ENCODE results near the gene LRRC32.

The LRRC32 gene

GRCh38 chr11:76663486-76663810, 7.1 kb downstream of the LRRC32 start:
- H3K79me2 ChIP-seq (ENCODE audit: control insufficient read depth, insufficient read depth, low read length, unreplicated experiment) = peaks cover 8% of the 10 kb centered on the region
- no peak overlapping the region for H3K4me3 ChIP-seq (ENCODE audit: low read depth, low read length)
- H3K4me1 ChIP-seq (ENCODE audit: control insufficient read depth, insufficient read depth, low read length, unreplicated experiment) = peaks cover 6% of the 10 kb centered on the region
- no peak overlapping the region for H2AFZ ChIP-seq (ENCODE audit: low read length, unreplicated experiment)
- H3K27ac ChIP-seq (ENCODE audit: low read depth, low read length) = no peak overlapping the region
- no peaks in the 10 kb centered on the region for H3K36me3 ChIP-seq (ENCODE audit: insufficient read depth, low read length)
- H3K27me3 ChIP-seq (ENCODE audit: insufficient read depth, low read length) = no peaks in the 10 kb centered on the region

DNA sequence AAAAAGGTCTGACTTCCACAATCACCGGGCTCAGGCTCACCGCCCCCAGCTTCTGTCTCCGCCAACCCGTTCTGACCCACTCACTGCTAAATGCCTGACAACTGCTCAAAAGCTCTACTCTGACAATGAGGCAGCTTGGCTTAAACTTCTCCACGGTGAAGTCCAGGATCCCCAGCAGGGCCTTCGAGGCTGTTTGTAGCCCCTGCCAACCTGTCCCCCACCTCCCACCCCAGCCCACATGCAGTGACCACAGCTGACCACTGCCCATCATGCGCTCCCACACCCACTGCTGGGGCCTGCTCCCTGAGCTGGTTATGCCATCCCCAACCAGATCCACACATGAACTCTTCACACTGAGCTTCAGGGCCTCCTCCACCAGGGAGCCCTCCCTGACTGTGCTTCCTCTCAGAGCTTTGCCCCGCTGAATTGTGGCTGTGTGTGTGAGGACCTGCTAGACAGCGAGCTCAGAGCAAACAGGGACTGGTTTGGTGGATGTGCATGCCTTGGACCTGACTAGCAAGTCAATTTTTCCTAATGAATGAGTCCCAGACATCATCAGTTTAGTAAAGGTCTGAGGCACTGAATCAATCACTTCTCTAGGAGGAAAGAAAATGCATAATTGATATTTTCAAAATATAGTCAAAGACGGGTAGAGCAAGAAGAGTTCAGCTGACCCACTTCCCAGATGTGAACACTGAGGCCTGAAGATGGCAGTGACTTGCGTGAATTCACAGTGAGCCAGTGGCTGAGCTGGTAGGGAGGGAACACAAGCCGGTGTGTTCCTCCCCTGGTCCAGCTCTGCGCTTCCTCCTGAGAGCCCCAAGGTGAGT, 7.7 kb downstream of the LRRC32 start:
- peaks cover 2% of the 10 kb centered on the region for H3K79me2 ChIP-seq (ENCODE audit: control insufficient read depth, insufficient read depth, low read length, unreplicated experiment)
- peaks cover 6% of the 10 kb centered on the region for H3K4me1 ChIP-seq (ENCODE audit: control insufficient read depth, insufficient read depth, low read length, unreplicated experiment)
- no peaks in the 10 kb centered on the region for H3K27me3 ChIP-seq (ENCODE audit: insufficient read depth, low read length)
- no peak overlapping the region for H2AFZ ChIP-seq (ENCODE audit: low read length, unreplicated experiment)
- H3K27ac ChIP-seq (ENCODE audit: low read depth, low read length) = no peak overlapping the region
- H3K4me3 ChIP-seq (ENCODE audit: low read depth, low read length) = no peak overlapping the region
- H3K36me3 ChIP-seq (ENCODE audit: insufficient read depth, low read length) = no peaks in the 10 kb centered on the region

DNA sequence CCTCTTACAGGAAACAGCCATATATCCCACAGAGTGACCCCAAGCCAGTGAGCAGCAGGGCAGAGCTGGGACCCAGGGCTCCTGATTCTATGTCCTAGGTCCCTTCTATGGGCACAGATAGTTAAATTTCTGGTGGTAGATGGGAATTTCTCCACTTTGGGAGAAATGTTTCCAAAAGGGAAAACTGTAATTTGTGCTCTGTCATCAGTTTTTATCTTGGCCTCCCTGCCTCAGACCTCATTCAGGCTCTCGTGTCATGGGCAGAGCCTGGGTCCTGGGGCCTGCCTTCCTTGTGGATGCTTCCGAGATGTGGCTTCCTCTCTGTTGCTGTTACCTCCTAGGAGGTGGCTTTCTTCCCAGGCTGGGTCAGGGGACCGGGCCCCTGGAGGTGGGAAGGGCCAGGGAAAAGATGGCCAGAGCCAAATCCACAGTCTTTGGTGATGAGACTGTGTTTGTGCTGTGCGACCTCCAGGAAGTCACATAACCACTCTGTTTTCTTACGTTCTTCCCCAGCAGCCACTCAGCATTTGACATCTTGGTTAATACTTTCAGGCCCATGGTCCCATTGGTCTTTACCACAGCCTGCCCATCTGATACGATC, 8.6 kb downstream of the LRRC32 start:
- Histone ChIP-seq H3K4me1 (ENCODE audit: control insufficient read depth, insufficient read depth, low read length, unreplicated experiment) (peaks cover 6% of the 10 kb centered on the region), H3K4me3 (ENCODE audit: low read depth, low read length) (no peak overlapping the region), H3K27ac (ENCODE audit: low read depth, low read length) (no peak overlapping the region), H3K27me3 (ENCODE audit: insufficient read depth, low read length) (no peaks in the 10 kb centered on the region), H3K79me2 (ENCODE audit: control insufficient read depth, insufficient read depth, low read length, unreplicated experiment) (no peaks in the 10 kb centered on the region), H3K36me3 (ENCODE audit: insufficient read depth, low read length) (no peaks in the 10 kb centered on the region), H2AFZ (ENCODE audit: low read length, unreplicated experiment) (no peak overlapping the region)

DNA sequence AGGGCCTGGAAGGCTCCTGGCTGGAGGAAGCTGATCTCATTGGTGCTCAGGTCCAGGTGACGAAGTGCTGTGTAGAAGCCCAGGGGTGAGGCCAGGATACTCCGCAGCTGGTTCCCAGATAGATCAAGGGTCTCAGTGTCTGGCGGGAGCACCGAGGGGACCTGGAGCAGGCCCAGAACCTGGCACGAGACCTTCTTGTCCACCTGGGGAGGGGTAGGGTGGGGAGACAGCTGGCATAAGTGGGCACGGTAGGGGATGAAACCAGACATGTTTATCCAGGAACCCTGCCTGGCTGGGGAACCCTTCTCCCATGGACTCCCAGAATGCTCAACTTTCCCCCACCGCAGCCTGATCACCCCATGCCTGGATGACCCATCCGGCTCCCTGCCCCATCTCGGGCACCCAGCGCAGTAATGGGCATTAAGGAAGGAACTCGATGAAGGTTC, 9.2 kb downstream of the LRRC32 start:
- Histone ChIP-seq H2AFZ (ENCODE audit: low read length, unreplicated experiment) (no peak overlapping the region), H3K27ac (ENCODE audit: low read depth, low read length) (no peak overlapping the region), H3K4me1 (ENCODE audit: control insufficient read depth, insufficient read depth, low read length, unreplicated experiment) (peaks cover 1% of the 10 kb centered on the region), H3K27me3 (ENCODE audit: insufficient read depth, low read length) (no peaks in the 10 kb centered on the region), H3K4me3 (ENCODE audit: low read depth, low read length) (no peak overlapping the region), H3K36me3 (ENCODE audit: insufficient read depth, low read length) (no peaks in the 10 kb centered on the region), H3K79me2 (ENCODE audit: control insufficient read depth, insufficient read depth, low read length, unreplicated experiment) (no peaks in the 10 kb centered on the region)

DNA sequence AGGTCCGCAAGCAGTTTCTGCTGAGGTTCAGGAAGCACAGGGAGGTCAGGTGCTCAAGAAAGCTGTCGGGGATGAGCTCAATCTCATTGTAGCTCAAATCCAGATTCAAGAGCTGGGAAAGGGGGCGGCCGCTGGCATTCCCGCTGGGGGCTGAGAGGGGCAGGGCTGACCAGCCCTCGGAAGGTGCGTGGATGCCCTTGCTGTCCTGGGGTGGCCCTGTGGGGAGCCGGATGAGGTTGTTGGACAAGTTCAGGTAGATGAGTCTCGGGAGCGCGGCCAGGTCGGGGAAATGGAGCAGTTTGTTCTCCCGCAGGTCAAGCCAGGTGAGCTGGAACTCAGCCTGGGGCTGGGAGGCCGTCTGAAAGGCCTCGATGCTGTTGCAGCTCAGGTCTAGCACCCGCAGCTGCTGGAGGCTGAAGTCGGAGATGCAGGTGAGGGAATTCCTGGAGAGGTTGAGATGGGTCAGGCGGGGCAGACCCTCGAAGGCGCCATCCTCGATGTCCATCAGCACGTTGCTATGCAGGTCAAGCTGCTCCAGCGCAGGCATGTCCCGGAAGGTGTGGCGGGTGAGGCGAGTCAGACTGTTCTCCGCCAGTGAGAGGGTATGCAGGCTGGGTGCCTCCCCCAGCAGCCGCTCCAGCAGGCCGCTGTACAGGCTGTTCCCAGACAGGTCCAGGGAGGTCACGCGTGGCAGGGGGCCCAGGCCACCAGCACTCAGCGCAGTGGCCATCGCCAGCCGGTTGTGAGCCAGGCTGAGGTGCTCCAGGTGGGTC, 9.8 kb downstream of the LRRC32 start:
- H3K27me3 ChIP-seq (ENCODE audit: insufficient read depth, low read length) = no peaks in the 10 kb centered on the region

DNA sequence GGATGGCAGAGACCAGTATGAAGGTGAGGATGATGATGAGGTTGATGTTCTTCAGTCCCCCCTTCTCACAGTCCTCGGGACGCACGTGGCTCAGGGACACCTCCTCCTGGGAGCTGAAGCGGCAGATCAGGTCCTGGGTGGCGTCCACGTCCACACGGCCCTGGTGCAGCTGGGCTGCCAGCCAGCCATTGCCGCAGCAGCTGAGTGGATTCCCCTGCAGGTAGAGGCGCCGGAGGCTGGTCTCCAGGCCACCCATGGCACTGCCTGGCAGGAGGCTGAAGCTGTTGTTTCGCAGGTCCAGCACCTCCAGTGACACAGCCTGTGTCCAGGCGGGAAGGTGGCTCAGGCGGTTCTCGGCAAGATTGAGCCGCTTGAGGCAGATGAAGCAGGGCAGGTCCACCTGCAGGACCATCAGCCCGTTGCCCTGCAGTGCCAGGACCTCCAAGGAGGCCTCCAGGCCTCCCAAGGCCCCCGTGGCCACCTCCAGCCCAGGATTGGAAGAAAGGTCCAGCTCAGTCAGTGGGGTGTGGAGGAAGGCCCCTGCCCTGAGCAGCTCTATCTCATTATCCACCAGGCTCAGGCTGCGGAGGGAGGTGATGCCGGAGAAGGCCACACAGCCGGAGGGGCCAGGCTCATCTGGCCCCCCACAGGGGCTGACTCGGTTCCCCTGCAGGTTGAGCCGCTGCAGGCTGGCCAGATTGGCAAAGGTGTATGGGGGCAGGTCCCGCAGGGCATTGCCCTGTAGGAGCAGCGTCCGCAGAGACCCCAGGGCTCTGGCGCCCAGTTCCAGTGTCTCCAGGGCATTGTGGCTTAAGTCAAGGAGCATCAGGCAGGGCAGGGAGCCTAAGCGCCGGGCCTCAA, 10.6 kb downstream of the LRRC32 start:
- H2AFZ ChIP-seq (ENCODE audit: low read length, unreplicated experiment) = no peak overlapping the region

More for the DNA sequence above, 9.8 kb downstream of the LRRC32 start:
- no peak overlapping the region for H3K4me3 ChIP-seq (ENCODE audit: low read depth, low read length)
- no peak overlapping the region for H2AFZ ChIP-seq (ENCODE audit: low read length, unreplicated experiment)
- H3K27ac ChIP-seq (ENCODE audit: low read depth, low read length) = no peak overlapping the region
- no peaks in the 10 kb centered on the region for H3K36me3 ChIP-seq (ENCODE audit: insufficient read depth, low read length)
- no peaks in the 10 kb centered on the region for H3K79me2 ChIP-seq (ENCODE audit: control insufficient read depth, insufficient read depth, low read length, unreplicated experiment)
- H3K4me1 ChIP-seq (ENCODE audit: control insufficient read depth, insufficient read depth, low read length, unreplicated experiment) = no peaks in the 10 kb centered on the region

GRCh38 chr11:76658651-76659650, 11.6 kb downstream of the LRRC32 start:
- Histone ChIP-seq H3K4me1 (ENCODE audit: control insufficient read depth, insufficient read depth, low read length, unreplicated experiment) (no peaks in the 10 kb centered on the region), H3K27ac (ENCODE audit: low read depth, low read length) (no peak overlapping the region), H2AFZ (ENCODE audit: low read length, unreplicated experiment) (no peak overlapping the region), H3K27me3 (ENCODE audit: insufficient read depth, low read length) (no peaks in the 10 kb centered on the region), H3K4me3 (ENCODE audit: low read depth, low read length) (no peak overlapping the region), H3K36me3 (ENCODE audit: insufficient read depth, low read length) (no peaks in the 10 kb centered on the region), H3K79me2 (ENCODE audit: control insufficient read depth, insufficient read depth, low read length, unreplicated experiment) (no peaks in the 10 kb centered on the region)

More for the DNA sequence above, 10.6 kb downstream of the LRRC32 start:
- Histone ChIP-seq H3K4me3 (ENCODE audit: low read depth, low read length) (no peak overlapping the region), H3K27me3 (ENCODE audit: insufficient read depth, low read length) (no peaks in the 10 kb centered on the region), H3K4me1 (ENCODE audit: control insufficient read depth, insufficient read depth, low read length, unreplicated experiment) (no peaks in the 10 kb centered on the region), H3K36me3 (ENCODE audit: insufficient read depth, low read length) (no peaks in the 10 kb centered on the region), H3K27ac (ENCODE audit: low read depth, low read length) (no peak overlapping the region), H3K79me2 (ENCODE audit: control insufficient read depth, insufficient read depth, low read length, unreplicated experiment) (no peaks in the 10 kb centered on the region)

DNA sequence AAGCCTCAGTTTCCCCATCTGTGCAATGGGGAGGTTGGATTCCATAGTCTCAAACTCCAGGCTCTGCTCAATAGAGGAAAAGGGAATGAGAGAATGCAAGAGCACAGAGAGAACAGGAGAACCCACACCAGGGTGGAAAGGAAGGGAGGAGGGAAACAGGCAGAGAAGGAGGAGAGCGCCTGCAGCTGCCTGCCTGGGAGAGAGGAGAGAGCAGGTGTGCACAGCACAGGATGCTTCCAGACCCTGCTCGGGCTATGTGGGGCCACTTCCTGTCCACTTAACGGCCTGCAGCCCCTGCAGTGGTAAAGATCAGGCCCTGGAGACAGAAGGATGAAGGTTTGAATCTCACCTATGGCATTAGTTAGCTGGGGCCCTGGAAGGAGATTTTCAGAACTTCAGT, 12.3 kb downstream of the LRRC32 start:
- Histone ChIP-seq H3K27ac (ENCODE audit: low read depth, low read length) (no peak overlapping the region), H2AFZ (ENCODE audit: low read length, unreplicated experiment) (no peak overlapping the region), H3K4me1 (ENCODE audit: control insufficient read depth, insufficient read depth, low read length, unreplicated experiment) (no peaks in the 10 kb centered on the region), H3K4me3 (ENCODE audit: low read depth, low read length) (no peak overlapping the region), H3K27me3 (ENCODE audit: insufficient read depth, low read length) (no peaks in the 10 kb centered on the region), H3K79me2 (ENCODE audit: control insufficient read depth, insufficient read depth, low read length, unreplicated experiment) (no peaks in the 10 kb centered on the region), H3K36me3 (ENCODE audit: insufficient read depth, low read length) (no peaks in the 10 kb centered on the region)

DNA sequence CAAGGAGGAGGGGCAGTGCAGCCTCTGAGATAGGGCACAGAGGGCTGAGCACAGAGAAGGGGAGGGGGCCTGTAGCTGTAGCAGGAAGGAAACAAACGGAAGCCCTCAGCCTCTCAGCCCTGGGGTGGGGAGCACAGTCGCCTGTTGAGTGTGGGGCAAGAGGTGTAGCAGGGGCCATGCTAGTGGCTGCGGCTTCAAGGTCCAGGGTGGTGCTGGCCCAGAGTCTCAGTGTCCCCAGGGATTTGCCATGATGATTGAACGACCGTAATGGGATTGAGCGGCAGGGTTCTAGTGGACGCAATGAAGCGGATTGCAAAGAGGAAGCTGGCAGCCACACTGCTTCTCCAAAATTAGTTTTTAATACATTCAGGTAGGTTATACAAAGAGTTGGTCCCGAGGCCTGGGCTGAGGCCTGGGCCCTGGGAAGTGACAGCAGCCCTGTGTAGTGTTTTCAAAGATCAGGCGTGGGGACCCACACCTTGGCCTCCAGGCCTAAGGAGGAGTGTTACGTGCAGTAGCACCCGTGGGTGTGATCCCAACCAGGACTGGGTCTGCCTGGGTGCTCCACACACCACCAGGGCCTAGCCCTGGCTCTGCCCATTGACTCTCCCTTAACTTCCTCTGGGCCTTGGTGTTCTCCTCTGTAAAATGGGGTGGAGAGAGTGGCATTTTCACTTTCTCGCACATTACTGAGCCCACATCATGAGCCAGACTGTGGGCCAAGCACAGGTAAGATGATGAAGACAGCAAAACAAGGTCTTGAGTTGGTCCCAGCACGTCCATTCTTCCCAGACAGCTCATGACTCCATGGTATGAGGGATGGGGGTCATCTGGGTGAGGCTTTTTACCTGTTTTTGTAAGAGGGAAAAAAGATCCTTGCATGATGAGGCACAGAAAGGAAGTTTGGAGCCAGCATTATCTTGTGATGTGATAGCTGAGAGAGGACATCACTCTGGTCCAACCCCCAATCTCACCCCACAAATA, 13.1 kb downstream of the LRRC32 start:
- Histone ChIP-seq H3K27me3 (ENCODE audit: insufficient read depth, low read length) (no peaks in the 10 kb centered on the region), H3K4me3 (ENCODE audit: low read depth, low read length) (no peak overlapping the region), H2AFZ (ENCODE audit: low read length, unreplicated experiment) (no peak overlapping the region), H3K4me1 (ENCODE audit: control insufficient read depth, insufficient read depth, low read length, unreplicated experiment) (no peaks in the 10 kb centered on the region), H3K36me3 (ENCODE audit: insufficient read depth, low read length) (no peaks in the 10 kb centered on the region), H3K27ac (ENCODE audit: low read depth, low read length) (no peak overlapping the region), H3K79me2 (ENCODE audit: control insufficient read depth, insufficient read depth, low read length, unreplicated experiment) (no peaks in the 10 kb centered on the region)
